K562 (cell line): ENCODE measurements around the gene NAXE. TPM values are rescaled to one million over a fixed set of nuclear protein-coding genes. Genes with fewer than 3 reads are reported as not detected.

Experiments
- EP400 ChIP-seq: fragments of 450-650 bp; IDR thresholded peaks from 2 replicates; pipeline ENCODE4 v1.6.1; 2017; ENCODE audit warnings: antibody characterized with exemption, mild to moderate bottlenecking, moderate library complexity
- EWSR1 ChIP-seq: fragments of 450-650 bp; IDR thresholded peaks from 2 replicates; pipeline ENCODE4 v1.6.1; 2018; ENCODE audit warnings: borderline replicate concordance, mild to moderate bottlenecking, low read depth, moderate library complexity; ENCODE audit not compliant: partially characterized antibody
- GABPB2 ChIP-seq: fragments of 250-450 bp; sonication (Bioruptor Pico); conservative IDR thresholded peaks from 2 replicates; pipeline ENCODE4 v1.5.1; 2021; ENCODE audit warnings: mild to moderate bottlenecking
- HMG20B ChIP-seq: fragments of 250-450 bp; sonication (Bioruptor Pico); IDR thresholded peaks from 2 replicates; pipeline ENCODE4 v1.5.0; 2021; ENCODE audit warnings: mild to moderate bottlenecking
- NR2C1 ChIP-seq, 2 experiments: fragments of 450-650 bp; IDR thresholded peaks; 2 replicates each; pipeline ENCODE4 v1.6.1; 2017; ENCODE audit warnings: mild to moderate bottlenecking in 2 of 2, antibody characterized with exemption in 1 of 2, inconsistent platforms in 1 of 2, missing compliant biosample characterization in 1 of 2, missing genetic modification characterization in 1 of 2
- PCBP1 ChIP-seq: fragments of 200-400 bp; formaldehyde crosslinking; IDR thresholded peaks from 2 replicates; pipeline ENCODE4 v1.6.1; 2018; ENCODE audit warnings: mild to moderate bottlenecking, low read depth, low read length; ENCODE audit not compliant: poor library complexity, severe bottlenecking
- PHF20 ChIP-seq: fragments of 450-650 bp; IDR thresholded peaks from 2 replicates; pipeline ENCODE4 v1.6.1; 2018; ENCODE audit not compliant: partially characterized antibody
- POLR2H ChIP-seq: IDR thresholded peaks from 2 replicates; pipeline ENCODE4 v1.6.1; 2016; ENCODE audit warnings: missing genetic modification characterization, low read depth, mild to moderate bottlenecking, control low read depth, missing compliant biosample characterization, moderate library complexity
- TCF3 ChIP-seq: sonication (generic); formaldehyde crosslinking; IDR thresholded peaks from 2 replicates; pipeline ENCODE4 v1.4.0; 2020; ENCODE audit warnings: mild to moderate bottlenecking, missing genetic modification reagents
- ZNF134 ChIP-seq: fragments of 250-450 bp; sonication (Bioruptor Pico); conservative IDR thresholded peaks from 2 replicates; pipeline ENCODE4 v1.4.0; 2020
- ZNF717 ChIP-seq: fragments of 250-450 bp; sonication (Bioruptor Pico); IDR thresholded peaks from 2 replicates; pipeline ENCODE4 v1.5.0; 2021
- polyA plus RNA-seq, 8 experiments: library from polyadenylated mRNA; depleted of rRNA in 4 of 8; stranded (reverse) in 5 of 8; unstranded in 3 of 8; fragments of >200 nt; fragmentation: Nextera tagmentation in 2 of 8; fragmentation: Illumina TruSeq in 1 of 8; extraction: Ambion mirVana in 2 of 8; extraction: Trizol in 1 of 8; gene quantifications; 2 replicates each; pipeline versions ENCODE4 v1.2.1 to v1.2.3, GENCODE V29; 2011 to 2014; ENCODE audit warnings: inconsistent platforms in 1 of 8, missing spikeins in 1 of 8
- total RNA-seq, 7 experiments: library from RNA; depleted of rRNA in 6 of 7; stranded (reverse); fragments of >200 nt in 6 of 7; fragmentation: Illumina TruSeq in 2 of 7; extraction: Trizol in 2 of 7; gene quantifications; 2 replicates each; pipeline versions ENCODE4 v1.2.1 to v1.2.3, GENCODE V29; 2011 to 2021; ENCODE audit warnings: low replicate concordance in 1 of 7
- TF ChIP-seq, protein P1 (sequence below): fragments of 150-350 bp; conservative IDR thresholded peaks from 2 replicates; pipeline ENCODE4 v1.6.1; 2014; ENCODE audit warnings: low read length
- TF ChIP-seq, protein P2 (sequence below): fragments of 200-800 bp; sonication (Bioruptor generic); IDR thresholded peaks from 2 replicates; pipeline ENCODE4 v1.6.1; 2017; ENCODE audit warnings: missing genetic modification characterization, missing compliant biosample characterization
- TF ChIP-seq, protein P3 (sequence below), 2 experiments: fragments of 450-650 bp in 1 of 2; sonication (generic) in 1 of 2; formaldehyde crosslinking in 1 of 2; IDR thresholded peaks; 2 replicates each; pipeline versions ENCODE4 v1.7.1 to v1.9.0; 2016 to 2022; ENCODE audit warnings: inconsistent platforms in 1 of 2, mild to moderate bottlenecking in 1 of 2, missing genetic modification reagents in 1 of 2

The NAXE gene
- total and polyA plus RNA-seq, 9 of the 15 experiments (the other 6 are each of a cell fraction or from before 2014, with no cell fraction given): 27.3 to 137 (median 90.0) TPM

DNA sequence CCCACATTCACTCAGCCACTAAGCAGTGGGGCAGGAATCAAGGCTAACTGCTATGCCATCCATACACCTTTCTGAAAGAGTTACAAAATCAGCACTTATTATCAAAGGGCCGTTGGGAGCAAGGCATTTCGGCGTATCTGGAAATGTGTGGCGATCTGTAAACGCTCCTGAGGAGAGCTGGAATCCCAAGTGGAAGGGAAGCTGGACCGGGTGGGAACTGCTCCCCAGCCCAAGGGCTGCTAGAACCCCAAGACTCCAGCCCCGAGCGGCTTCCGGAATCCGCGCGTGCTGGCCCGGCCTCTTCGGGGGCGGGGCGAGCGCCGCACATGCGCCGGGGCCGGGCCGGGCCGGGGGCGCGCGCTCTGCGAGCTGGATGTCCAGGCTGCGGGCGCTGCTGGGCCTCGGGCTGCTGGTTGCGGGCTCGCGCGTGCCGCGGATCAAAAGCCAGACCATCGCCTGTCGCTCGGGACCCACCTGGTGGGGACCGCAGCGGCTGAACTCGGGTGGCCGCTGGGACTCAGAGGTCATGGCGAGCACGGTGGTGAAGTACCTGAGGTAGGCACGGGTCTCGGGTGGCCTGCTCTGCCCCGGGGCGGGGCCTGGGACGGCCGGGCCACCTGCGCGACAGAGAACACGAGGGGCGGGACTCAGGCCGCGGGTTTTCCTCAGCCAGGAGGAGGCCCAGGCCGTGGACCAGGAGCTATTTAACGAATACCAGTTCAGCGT lies at the start of gene NAXE (continued):
- TF ChIP-seq, protein P1, sequence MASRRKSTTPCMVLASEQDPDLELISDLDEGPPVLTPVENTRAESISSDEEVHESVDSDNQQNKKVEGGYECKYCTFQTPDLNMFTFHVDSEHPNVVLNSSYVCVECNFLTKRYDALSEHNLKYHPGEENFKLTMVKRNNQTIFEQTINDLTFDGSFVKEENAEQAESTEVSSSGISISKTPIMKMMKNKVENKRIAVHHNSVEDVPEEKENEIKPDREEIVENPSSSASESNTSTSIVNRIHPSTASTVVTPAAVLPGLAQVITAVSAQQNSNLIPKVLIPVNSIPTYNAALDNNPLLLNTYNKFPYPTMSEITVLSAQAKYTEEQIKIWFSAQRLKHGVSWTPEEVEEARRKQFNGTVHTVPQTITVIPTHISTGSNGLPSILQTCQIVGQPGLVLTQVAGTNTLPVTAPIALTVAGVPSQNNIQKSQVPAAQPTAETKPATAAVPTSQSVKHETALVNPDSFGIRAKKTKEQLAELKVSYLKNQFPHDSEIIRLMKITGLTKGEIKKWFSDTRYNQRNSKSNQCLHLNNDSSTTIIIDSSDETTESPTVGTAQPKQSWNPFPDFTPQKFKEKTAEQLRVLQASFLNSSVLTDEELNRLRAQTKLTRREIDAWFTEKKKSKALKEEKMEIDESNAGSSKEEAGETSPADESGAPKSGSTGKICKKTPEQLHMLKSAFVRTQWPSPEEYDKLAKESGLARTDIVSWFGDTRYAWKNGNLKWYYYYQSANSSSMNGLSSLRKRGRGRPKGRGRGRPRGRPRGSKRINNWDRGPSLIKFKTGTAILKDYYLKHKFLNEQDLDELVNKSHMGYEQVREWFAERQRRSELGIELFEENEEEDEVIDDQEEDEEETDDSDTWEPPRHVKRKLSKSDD: no peak
- TF ChIP-seq ZNF134 (CRISPR knock-in tag) (no peak), EWSR1 (no peak), PHF20 (peak; percentile 5), EP400 (peak; percentile 75), NR2C1 (IDR thresholded peaks at IDR 0.05) (no peak), NR2C1 (tag; IDR thresholded peaks at IDR 0.05) (no peak), HMG20B (CRISPR knock-in tag) (no peak), PCBP1 (no peak), GABPB2 (CRISPR knock-in tag) (no peak), ZNF717 (CRISPR knock-in tag) (no peak), POLR2H (tag) (peak; percentile 80), TCF3 (no peak)
- TF ChIP-seq, protein P2, sequence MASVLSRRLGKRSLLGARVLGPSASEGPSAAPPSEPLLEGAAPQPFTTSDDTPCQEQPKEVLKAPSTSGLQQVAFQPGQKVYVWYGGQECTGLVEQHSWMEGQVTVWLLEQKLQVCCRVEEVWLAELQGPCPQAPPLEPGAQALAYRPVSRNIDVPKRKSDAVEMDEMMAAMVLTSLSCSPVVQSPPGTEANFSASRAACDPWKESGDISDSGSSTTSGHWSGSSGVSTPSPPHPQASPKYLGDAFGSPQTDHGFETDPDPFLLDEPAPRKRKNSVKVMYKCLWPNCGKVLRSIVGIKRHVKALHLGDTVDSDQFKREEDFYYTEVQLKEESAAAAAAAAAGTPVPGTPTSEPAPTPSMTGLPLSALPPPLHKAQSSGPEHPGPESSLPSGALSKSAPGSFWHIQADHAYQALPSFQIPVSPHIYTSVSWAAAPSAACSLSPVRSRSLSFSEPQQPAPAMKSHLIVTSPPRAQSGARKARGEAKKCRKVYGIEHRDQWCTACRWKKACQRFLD: no peak
- TF ChIP-seq, protein P3, sequence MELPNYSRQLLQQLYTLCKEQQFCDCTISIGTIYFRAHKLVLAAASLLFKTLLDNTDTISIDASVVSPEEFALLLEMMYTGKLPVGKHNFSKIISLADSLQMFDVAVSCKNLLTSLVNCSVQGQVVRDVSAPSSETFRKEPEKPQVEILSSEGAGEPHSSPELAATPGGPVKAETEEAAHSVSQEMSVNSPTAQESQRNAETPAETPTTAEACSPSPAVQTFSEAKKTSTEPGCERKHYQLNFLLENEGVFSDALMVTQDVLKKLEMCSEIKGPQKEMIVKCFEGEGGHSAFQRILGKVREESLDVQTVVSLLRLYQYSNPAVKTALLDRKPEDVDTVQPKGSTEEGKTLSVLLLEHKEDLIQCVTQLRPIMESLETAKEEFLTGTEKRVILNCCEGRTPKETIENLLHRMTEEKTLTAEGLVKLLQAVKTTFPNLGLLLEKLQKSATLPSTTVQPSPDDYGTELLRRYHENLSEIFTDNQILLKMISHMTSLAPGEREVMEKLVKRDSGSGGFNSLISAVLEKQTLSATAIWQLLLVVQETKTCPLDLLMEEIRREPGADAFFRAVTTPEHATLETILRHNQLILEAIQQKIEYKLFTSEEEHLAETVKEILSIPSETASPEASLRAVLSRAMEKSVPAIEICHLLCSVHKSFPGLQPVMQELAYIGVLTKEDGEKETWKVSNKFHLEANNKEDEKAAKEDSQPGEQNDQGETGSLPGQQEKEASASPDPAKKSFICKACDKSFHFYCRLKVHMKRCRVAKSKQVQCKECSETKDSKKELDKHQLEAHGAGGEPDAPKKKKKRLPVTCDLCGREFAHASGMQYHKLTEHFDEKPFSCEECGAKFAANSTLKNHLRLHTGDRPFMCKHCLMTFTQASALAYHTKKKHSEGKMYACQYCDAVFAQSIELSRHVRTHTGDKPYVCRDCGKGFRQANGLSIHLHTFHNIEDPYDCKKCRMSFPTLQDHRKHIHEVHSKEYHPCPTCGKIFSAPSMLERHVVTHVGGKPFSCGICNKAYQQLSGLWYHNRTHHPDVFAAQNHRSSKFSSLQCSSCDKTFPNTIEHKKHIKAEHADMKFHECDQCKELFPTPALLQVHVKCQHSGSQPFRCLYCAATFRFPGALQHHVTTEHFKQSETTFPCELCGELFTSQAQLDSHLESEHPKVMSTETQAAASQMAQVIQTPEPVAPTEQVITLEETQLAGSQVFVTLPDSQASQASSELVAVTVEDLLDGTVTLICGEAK (IDR thresholded peaks at IDR 0.05): peak; percentile 60; the same call in 1 of the 2 replicates
- TF ChIP-seq, protein P3 (CRISPR knock-in tag; IDR thresholded peaks at IDR 0.05): no peak
